GM12878 (cell line): ENCODE data around the gene TMOD3. TPM values are rescaled to one million over a fixed set of nuclear protein-coding genes. Genes with fewer than 3 reads are reported as not detected.

Experiments
- ATAC-seq: fragments of 200-7000 bp; cut with Tn5 transposase; 3 replicates; pipeline ENCODE4 v1.9.1; 2020; ENCODE audit warnings: mild to moderate bottlenecking, moderate library complexity
- BruUV-seq: library from RNA; stranded (reverse); fragments of 400-500 nt; replicated peaks from 2 replicates; lab custom pipeline; 2021; lab: Mats Ljungman, UMichigan
- CTCF ChIA-PET: fragments of 300-600 bp; sonication (Branson Sonifier 250); formaldehyde crosslinking; extraction: SDS; loops from one replicate; lab custom pipeline; 2021; ENCODE audit warnings: inconsistent platforms; lab: Yijun Ruan, JAX
- POLR2A ChIA-PET: fragments of 350-600 bp; formaldehyde crosslinking; extraction: SDS; loops from one replicate; lab custom pipeline; 2021; ENCODE audit warnings: inconsistent platforms; lab: Charles Lee
- RAD21 ChIA-PET: fragments of 300-600 bp; sonication (Branson Sonifier 250); formaldehyde crosslinking; loops from one replicate; lab custom pipeline; 2023; ENCODE audit warnings: antibody characterized with exemption; ENCODE audit not compliant: unreplicated experiment; lab: Charles Lee
- SMC1A ChIA-PET: fragments of 300-600 bp; sonication (Branson Sonifier 250); formaldehyde crosslinking; loops from one replicate; lab custom pipeline; 2023; ENCODE audit not compliant: unreplicated experiment, uncharacterized antibody; lab: Charles Lee
- DNase-seq: peaks from one replicate; pipeline ENCODE4 v3.0.0-alpha.2; 2011; ENCODE audit warnings: low read depth, low spot score
- FAIRE-seq: peaks from 3 replicates; lab custom pipeline; 2011; peaks lifted over from hg19 to GRCh38; lab: Jason Lieb, UNC
- H2AFZ ChIP-seq: 2 replicates; pipeline ENCODE4 v1.6.0; 2011; ENCODE audit warnings: low read depth, low read length, control low read depth; ENCODE audit not compliant: control insufficient read depth
- H3K27ac ChIP-seq: 2 replicates; pipeline ENCODE4 v1.5.1; 2011; ENCODE audit warnings: control low read depth; ENCODE audit not compliant: control insufficient read depth, insufficient read depth
- H3K27me3 ChIP-seq, 2 experiments: replicated peaks in 1 of 2; 2 replicates each; pipeline versions ENCODE4 v1.6.0 to v1.6.1; 2011; ENCODE audit warnings: low read length in 1 of 2; ENCODE audit not compliant: control insufficient read depth in 2 of 2, insufficient read depth in 2 of 2
- H3K36me3 ChIP-seq, 2 experiments: 2 replicates each; pipeline ENCODE4 v1.5.1; 2011; ENCODE audit warnings: low read length in 1 of 2; ENCODE audit not compliant: control insufficient read depth in 2 of 2, insufficient read depth in 2 of 2
- H3K4me1 ChIP-seq: 2 replicates; pipeline ENCODE4 v1.6.1; 2011; ENCODE audit warnings: mild to moderate bottlenecking, low read length, moderate library complexity, mixed read lengths; ENCODE audit not compliant: control insufficient read depth, insufficient read depth
- H3K4me2 ChIP-seq: 2 replicates; pipeline ENCODE4 v1.6.0; 2011; ENCODE audit warnings: control low read depth; ENCODE audit not compliant: control insufficient read depth, insufficient read depth
- H3K4me3 ChIP-seq: fragments of 200-600 bp; sonication (generic); 2 replicates; pipeline ENCODE4 v1.5.1; 2016
- H3K79me2 ChIP-seq: 2 replicates; pipeline ENCODE4 v1.6.0; 2011; ENCODE audit warnings: low read length; ENCODE audit not compliant: control insufficient read depth, insufficient read depth
- H3K9ac ChIP-seq: 2 replicates; pipeline ENCODE4 v1.8.0; 2011; ENCODE audit warnings: low read length, control low read depth, mixed read lengths; ENCODE audit not compliant: control insufficient read depth, insufficient read depth
- H3K9me3 ChIP-seq: replicated peaks from 3 replicates; pipeline ENCODE4 v1.5.1; 2011; ENCODE audit warnings: mild to moderate bottlenecking, low read length; ENCODE audit not compliant: control insufficient read depth, insufficient read depth
- H4K20me1 ChIP-seq: 2 replicates; pipeline ENCODE4 v1.6.0; 2011; ENCODE audit not compliant: control insufficient read depth, insufficient read depth
- ASH2L ChIP-seq: fragments of 300-600, 200-600 bp; sonication (generic); IDR thresholded peaks from 2 replicates; pipeline ENCODE4 v1.6.1; 2017; ENCODE audit warnings: low read depth, mild to moderate bottlenecking, borderline replicate concordance
- BACH1 ChIP-seq: fragments of 450-650 bp; IDR thresholded peaks from 2 replicates; pipeline ENCODE4 v1.6.1; 2017; ENCODE audit warnings: mild to moderate bottlenecking, borderline replicate concordance
- CBX5 ChIP-seq: sonication (generic); IDR thresholded peaks from 2 replicates; pipeline ENCODE4 v1.6.1; 2016; ENCODE audit warnings: low read depth, moderate library complexity, mild to moderate bottlenecking, inconsistent platforms
- CEBPB ChIP-seq, 2 experiments: fragments of 150-350 bp in 1 of 2; IDR thresholded peaks; 2 replicates each; pipeline ENCODE4 v1.6.1; 2012 to 2014; ENCODE audit warnings: low read depth in 2 of 2, low read length in 2 of 2, borderline replicate concordance in 1 of 2, inconsistent platforms in 1 of 2
- CHD2 ChIP-seq: IDR thresholded peaks from 2 replicates; pipeline ENCODE4 v1.6.1; 2011; ENCODE audit warnings: low read depth, low read length, improper control_type of control experiment, borderline replicate concordance
- CREM ChIP-seq: IDR thresholded peaks from 2 replicates; pipeline ENCODE4 v1.6.1; 2014; ENCODE audit warnings: antibody characterized with exemption, low read depth
- JUNB ChIP-seq: IDR thresholded peaks from 2 replicates; pipeline ENCODE4 v1.6.1; 2016; ENCODE audit warnings: antibody characterized with exemption, mild to moderate bottlenecking
- MYB ChIP-seq: fragments of 150-350 bp; IDR thresholded peaks from 2 replicates; pipeline ENCODE4 v1.6.1; 2014; ENCODE audit warnings: mild to moderate bottlenecking, low read depth, low read length, borderline replicate concordance
- NBN ChIP-seq: fragments of 450-650 bp; IDR thresholded peaks from 2 replicates; pipeline ENCODE4 v1.6.1; 2016
- NFXL1 ChIP-seq: fragments of 450-650 bp; IDR thresholded peaks from 2 replicates; pipeline ENCODE4 v1.6.1; 2017; ENCODE audit warnings: antibody characterized with exemption, mild to moderate bottlenecking, borderline replicate concordance
- NFYA ChIP-seq: IDR thresholded peaks from 2 replicates; pipeline ENCODE4 v1.6.1; 2011; ENCODE audit warnings: low read depth, mild to moderate bottlenecking, low read length, improper control_type of control experiment, borderline replicate concordance
- SPI1 ChIP-seq: IDR thresholded peaks from 2 replicates; pipeline ENCODE4 v1.6.1; 2011; ENCODE audit warnings: low read depth, mild to moderate bottlenecking, low read length, moderate library complexity, borderline replicate concordance; ENCODE audit not compliant: insufficient read depth
- STAT1 ChIP-seq: fragments of 450-650 bp; conservative IDR thresholded peaks from 2 replicates; pipeline ENCODE4 v1.6.1; 2014; ENCODE audit warnings: antibody characterized with exemption, mild to moderate bottlenecking
- ZNF274 ChIP-seq: IDR thresholded peaks from one replicate; pipeline ENCODE4 v1.8.0; 2011; ENCODE audit not compliant: insufficient read length, insufficient read depth
- ZNF384 ChIP-seq: IDR thresholded peaks from 2 replicates; pipeline ENCODE4 v1.6.1; 2012; ENCODE audit warnings: low read depth, mild to moderate bottlenecking, low read length, improper control_type of control experiment, borderline replicate concordance
- WGBS: methylation state at CpG from one replicate; pipeline ENCODE4 v1.1.6; 2016; ENCODE audit warnings: low lambda C conversion rate; ENCODE audit not compliant: insufficient replicate concordance, insufficient coverage; ENCODE audit errors: missing lambda C conversion rate; 5-methylcytosine and 5-hydroxymethylcytosine counted together
- in situ Hi-C: fragments of 300-500 bp; cut with MboI; formaldehyde crosslinking; loops from 9 replicates; pipeline ENCODE4 v1.14.3; 2018; ENCODE audit warnings: mixed read lengths
- intact Hi-C: fragments of 100-400 bp; cut with micrococcal nuclease; formaldehyde crosslinking; loops from one replicate; pipeline ENCODE4 v1.14.2; 2022; ENCODE audit not compliant: unreplicated experiment
- polyA plus RNA-seq, 11 experiments: library from polyadenylated mRNA; depleted of rRNA in 4 of 11; unstranded in 6 of 11; stranded (reverse) in 5 of 11; fragments of >200 nt; fragmentation: Nextera tagmentation in 4 of 11; fragmentation: Illumina TruSeq in 1 of 11; extraction: Ambion mirVana in 4 of 11; extraction: Trizol in 1 of 11; gene quantifications; 1 replicate in 1 of 11; 2 replicates in 10 of 11; pipeline versions ENCODE4 v1.2.1 to v1.2.3, GENCODE V29; 2011 to 2016; ENCODE audit warnings: inconsistent platforms in 2 of 11, missing spikeins in 2 of 11, low read depth in 1 of 11
- total RNA-seq, 4 experiments: library from RNA; depleted of rRNA in 3 of 4; stranded (reverse); fragments of >200 nt in 3 of 4; fragmentation: Illumina TruSeq in 1 of 4; extraction: Trizol in 1 of 4; gene quantifications; 2 replicates each; pipeline versions ENCODE4 v1.2.1 to v1.2.3, GENCODE V29; 2013 to 2021
- TF ChIP-seq, protein P1 (sequence below): fragments of 150-350 bp; IDR thresholded peaks from 2 replicates; pipeline ENCODE4 v1.6.1; 2016; ENCODE audit warnings: low read depth, low read length
- TF ChIP-seq, protein P2 (sequence below): fragments of 450-650 bp; IDR thresholded peaks from 2 replicates; pipeline ENCODE4 v1.6.1; 2017; ENCODE audit warnings: low read depth, mild to moderate bottlenecking, moderate library complexity
- TF ChIP-seq, protein P3 (sequence below): IDR thresholded peaks from 2 replicates; pipeline ENCODE4 v1.6.1; 2012; ENCODE audit warnings: low read depth, low read length, improper control_type of control experiment

Gene TMOD3
- total and polyA plus RNA-seq, 10 of the 15 experiments (the other 5 are each of a cell fraction or from before 2014, with no cell fraction given), result 5.2 to 39.4 (median 22.5) TPM

DNA sequence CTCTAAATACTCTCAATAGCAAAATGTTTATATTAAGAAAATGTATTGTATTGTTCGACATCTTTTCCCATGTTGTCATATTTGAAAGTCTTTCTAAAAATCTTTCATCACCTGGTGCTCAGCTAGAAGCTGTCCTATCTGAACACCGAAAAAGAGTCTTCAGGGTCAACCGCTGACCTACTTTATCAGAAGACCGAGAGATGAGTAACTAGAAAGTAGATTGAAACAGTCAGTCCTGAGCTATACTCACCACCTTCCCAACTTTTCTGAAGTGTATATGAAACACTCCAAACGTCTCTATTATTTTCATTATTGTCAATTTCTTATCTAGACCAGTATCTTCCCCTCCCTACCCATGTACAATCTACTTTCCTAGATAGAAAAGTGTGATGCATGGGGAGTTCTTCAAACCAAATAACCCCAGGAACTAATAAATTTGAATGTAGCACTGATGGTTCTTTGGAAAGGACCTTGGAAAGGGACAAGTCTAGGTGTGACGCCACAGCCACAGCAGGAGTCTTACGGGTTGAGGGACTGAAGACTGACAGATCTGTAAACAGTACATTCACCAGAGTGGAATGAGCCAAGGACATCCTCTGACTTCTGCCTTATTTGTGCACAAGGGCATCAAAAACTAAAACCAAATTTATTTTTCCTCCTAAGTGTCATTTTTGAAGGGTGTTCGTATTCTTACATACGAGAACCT is 58.6 kb downstream of the TMOD3 start:
- Histone ChIP-seq H3K4me2 (no peak overlapping the region), H3K27ac (no peak overlapping the region), H3K36me3 (peaks cover 1 to 6% of the 10 kb centered on the region in 2 experiments; a peak in 3 of 4 replicates), H3K4me1 (no peaks in the 10 kb centered on the region), H3K9me3 (no peaks in the 10 kb centered on the region), H3K79me2 (no peaks in the 10 kb centered on the region; the same call in 1 of the 2 replicates), H4K20me1 (no peaks in the 10 kb centered on the region), H2AFZ (no peak overlapping the region), H3K4me3 (no peak overlapping the region), H3K9ac (no peak overlapping the region), H3K27me3 (no peaks in the 10 kb centered on the region)
- RAD21 ChIA-PET, result interaction anchor here (0.6 to 1.9 kb wide), 4 partner anchors 119 to 320 kb away, joined by 3 to 13 read pairs (median 4); no protein-coding TSS in a partner anchor
- DNase-seq (no peak), FAIRE-seq (no peak), ATAC-seq (no peak)
- 88% methylated on average over 9 of the region's 9 CpGs for WGBS
- intact Hi-C loops, result loop anchor here (5.0 kb wide), 1 partner anchor 319 kb away; no protein-coding TSS in a partner anchor
- SMC1A ChIA-PET, result interaction anchor here (0.6 to 1.9 kb wide), 14 partner anchors 8 to 339 kb away, joined by 3 to 5 read pairs (median 4); no protein-coding TSS in a partner anchor
- POLR2A ChIA-PET, result interaction anchor here (0.6 to 1.0 kb wide), 2 partner anchors 320 to 1147 kb away, joined by 3 to 5 read pairs; no protein-coding TSS in a partner anchor
- CTCF ChIA-PET, result interaction anchor here (0.7 to 3.1 kb wide), 31 partner anchors 8 to 782 kb away, joined by 3 to 23 read pairs (median 5); partner anchors contain the start of gene LEO1
- in situ Hi-C loops, result no loop called here
- BruUV-seq, result no TSS peak
- TF ChIP-seq CBX5 (no peak), MYB (no peak), NBN (no peak), CHD2 (no peak), STAT1 (no peak), CREM (no peak), CEBPB (IDR thresholded peaks at IDR 0.05; ENCODE audit: borderline replicate concordance in 1 of 2, low read depth in 2 of 2, low read length in 2 of 2) (no peak), NFXL1 (no peak), ZNF384 (no peak), JUNB (no peak), NFYA (no peak), ZNF274 (no peak), BACH1 (no peak), ASH2L (no peak), SPI1 (no peak)
- TF ChIP-seq, protein P1, sequence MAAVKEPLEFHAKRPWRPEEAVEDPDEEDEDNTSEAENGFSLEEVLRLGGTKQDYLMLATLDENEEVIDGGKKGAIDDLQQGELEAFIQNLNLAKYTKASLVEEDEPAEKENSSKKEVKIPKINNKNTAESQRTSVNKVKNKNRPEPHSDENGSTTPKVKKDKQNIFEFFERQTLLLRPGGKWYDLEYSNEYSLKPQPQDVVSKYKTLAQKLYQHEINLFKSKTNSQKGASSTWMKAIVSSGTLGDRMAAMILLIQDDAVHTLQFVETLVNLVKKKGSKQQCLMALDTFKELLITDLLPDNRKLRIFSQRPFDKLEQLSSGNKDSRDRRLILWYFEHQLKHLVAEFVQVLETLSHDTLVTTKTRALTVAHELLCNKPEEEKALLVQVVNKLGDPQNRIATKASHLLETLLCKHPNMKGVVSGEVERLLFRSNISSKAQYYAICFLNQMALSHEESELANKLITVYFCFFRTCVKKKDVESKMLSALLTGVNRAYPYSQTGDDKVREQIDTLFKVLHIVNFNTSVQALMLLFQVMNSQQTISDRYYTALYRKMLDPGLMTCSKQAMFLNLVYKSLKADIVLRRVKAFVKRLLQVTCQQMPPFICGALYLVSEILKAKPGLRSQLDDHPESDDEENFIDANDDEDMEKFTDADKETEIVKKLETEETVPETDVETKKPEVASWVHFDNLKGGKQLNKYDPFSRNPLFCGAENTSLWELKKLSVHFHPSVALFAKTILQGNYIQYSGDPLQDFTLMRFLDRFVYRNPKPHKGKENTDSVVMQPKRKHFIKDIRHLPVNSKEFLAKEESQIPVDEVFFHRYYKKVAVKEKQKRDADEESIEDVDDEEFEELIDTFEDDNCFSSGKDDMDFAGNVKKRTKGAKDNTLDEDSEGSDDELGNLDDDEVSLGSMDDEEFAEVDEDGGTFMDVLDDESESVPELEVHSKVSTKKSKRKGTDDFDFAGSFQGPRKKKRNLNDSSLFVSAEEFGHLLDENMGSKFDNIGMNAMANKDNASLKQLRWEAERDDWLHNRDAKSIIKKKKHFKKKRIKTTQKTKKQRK, result no peak
- TF ChIP-seq, protein P2, sequence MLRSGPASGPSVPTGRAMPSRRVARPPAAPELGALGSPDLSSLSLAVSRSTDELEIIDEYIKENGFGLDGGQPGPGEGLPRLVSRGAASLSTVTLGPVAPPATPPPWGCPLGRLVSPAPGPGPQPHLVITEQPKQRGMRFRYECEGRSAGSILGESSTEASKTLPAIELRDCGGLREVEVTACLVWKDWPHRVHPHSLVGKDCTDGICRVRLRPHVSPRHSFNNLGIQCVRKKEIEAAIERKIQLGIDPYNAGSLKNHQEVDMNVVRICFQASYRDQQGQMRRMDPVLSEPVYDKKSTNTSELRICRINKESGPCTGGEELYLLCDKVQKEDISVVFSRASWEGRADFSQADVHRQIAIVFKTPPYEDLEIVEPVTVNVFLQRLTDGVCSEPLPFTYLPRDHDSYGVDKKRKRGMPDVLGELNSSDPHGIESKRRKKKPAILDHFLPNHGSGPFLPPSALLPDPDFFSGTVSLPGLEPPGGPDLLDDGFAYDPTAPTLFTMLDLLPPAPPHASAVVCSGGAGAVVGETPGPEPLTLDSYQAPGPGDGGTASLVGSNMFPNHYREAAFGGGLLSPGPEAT, result no peak
- TF ChIP-seq, protein P3, sequence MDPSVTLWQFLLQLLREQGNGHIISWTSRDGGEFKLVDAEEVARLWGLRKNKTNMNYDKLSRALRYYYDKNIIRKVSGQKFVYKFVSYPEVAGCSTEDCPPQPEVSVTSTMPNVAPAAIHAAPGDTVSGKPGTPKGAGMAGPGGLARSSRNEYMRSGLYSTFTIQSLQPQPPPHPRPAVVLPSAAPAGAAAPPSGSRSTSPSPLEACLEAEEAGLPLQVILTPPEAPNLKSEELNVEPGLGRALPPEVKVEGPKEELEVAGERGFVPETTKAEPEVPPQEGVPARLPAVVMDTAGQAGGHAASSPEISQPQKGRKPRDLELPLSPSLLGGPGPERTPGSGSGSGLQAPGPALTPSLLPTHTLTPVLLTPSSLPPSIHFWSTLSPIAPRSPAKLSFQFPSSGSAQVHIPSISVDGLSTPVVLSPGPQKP, result no peak
